Hippocampal formation (tissue), 2 donors: ENCODE results near the gene AVPR2.

Source experiments
- DNase-seq, 2 donors: peaks; one replicate each; lab custom pipeline; 2025; lab: John Stamatoyannopoulos, UW

The AVPR2 gene

GRCh38 chrX:153932220-153932915 lies 27.9 kb downstream of the AVPR2 start:
- no peak for DNase-seq

- no peak for DNase-seq
These were observed 29.3 kb downstream of the AVPR2 start for GRCh38 chrX:153933748-153934147.

GRCh38 chrX:153934148-153934761 lies 29.8 kb downstream of the AVPR2 start:
- DNase-seq, result no peak

- peak; percentile 23 to 50 for DNase-seq
These were observed 30.4 kb downstream of the AVPR2 start, which contains the start of gene NAA10 for GRCh38 chrX:153934762-153935325. TSS of gene NAA10 (minus strand) at chrX:153935037. CDS start at chrX:153934904, 133 bp downstream.

DNA sequence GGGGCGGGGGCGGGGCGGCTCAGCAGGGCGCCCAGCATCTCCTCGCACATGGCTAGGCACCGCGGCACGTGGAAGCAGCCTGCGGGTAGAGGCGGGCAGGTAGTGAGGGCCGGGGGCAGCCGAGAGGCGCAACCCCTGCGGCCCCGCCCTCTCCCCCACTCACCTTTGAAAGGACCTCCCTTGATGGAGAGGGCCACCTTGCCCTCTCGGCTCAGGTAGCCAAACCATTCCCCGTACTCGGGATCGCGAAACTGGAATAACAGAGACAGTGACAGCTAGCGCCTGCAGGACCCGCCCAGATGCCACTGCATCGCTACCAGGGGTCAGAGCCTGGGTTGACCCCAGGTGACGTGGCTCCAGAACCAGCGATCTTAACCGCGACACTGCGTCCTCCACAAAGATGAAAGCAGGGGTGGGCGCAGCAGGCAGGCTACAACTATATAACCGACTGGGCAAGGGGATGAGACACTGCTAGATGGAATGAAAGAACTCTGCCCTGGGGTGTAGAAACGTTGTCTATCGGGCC lies 30.9 kb downstream of the AVPR2 start:
- no peak for DNase-seq

DNA sequence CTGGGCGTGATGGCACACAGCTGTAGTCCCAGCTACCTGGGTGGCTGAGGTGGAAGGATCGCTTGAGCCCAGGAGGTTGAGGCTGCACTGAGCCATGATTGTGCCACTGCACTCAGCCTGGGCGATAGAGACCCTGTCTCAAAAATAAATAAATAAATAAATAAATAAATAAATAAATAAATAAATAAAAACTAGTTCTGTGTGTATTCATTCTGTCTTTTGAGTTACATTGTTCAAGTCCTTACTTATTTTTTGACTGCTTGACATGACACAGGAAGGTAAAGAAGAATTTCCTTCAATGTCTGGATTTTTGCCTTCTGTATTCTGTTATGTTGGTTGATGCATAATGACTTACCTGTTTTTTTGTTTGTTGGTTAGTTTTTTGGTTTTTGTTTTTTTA lies 32.6 kb downstream of the AVPR2 start:
- no peak for DNase-seq

GRCh38 chrX:153938226-153938786 lies 33.8 kb downstream of the AVPR2 start:
- no peak for DNase-seq

GRCh38 chrX:153939573-153939972 lies 35.1 kb downstream of the AVPR2 start:
- no peak for DNase-seq

GRCh38 chrX:153941336-153942252 lies 37.1 kb downstream of the AVPR2 start:
- no peak for DNase-seq

- DNase-seq, result no peak
These were observed 39.8 kb downstream of the AVPR2 start, which contains the start of gene RENBP for GRCh38 chrX:153944140-153944799. TSS of gene RENBP (minus strand) at chrX:153944643. CDS start at chrX:153944610, 33 bp downstream.

GRCh38 chrX:153944800-153945150 lies 40.3 kb downstream of the AVPR2 start:
- DNase-seq, result no peak

GRCh38 chrX:153945956-153946943 lies 41.8 kb downstream of the AVPR2 start:
- DNase-seq, result no peak

- DNase-seq, result peak; percentile 29 to 32
These were observed 42.7 kb downstream of the AVPR2 start for GRCh38 chrX:153947009-153947769.

DNA sequence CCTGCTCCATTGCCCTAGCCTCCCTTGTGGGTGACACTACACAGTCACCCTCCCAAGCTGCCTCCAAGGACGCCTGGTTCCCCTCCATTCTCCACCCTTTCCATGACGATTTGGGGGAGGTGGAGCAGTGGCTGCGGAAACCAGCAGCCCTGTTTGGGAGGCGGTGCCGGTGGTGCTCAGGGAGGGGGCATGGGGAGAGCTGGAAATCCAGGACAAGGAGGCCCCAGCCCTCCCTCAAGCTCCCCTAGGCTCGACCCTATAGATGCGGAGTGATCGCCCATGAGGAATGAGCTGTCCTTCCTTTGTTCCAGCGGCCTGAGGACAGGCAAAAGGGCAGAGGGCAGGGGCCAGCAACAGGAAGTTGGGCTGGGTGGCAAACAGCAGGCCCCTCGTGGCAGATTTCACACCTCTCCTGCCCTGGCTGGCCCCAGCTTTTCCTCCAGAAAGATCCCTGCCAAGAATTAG lies 43.6 kb downstream of the AVPR2 start:
- no peak for DNase-seq

- DNase-seq, result no peak
These were observed 44.7 kb downstream of the AVPR2 start for GRCh38 chrX:153948847-153949805.

DNA sequence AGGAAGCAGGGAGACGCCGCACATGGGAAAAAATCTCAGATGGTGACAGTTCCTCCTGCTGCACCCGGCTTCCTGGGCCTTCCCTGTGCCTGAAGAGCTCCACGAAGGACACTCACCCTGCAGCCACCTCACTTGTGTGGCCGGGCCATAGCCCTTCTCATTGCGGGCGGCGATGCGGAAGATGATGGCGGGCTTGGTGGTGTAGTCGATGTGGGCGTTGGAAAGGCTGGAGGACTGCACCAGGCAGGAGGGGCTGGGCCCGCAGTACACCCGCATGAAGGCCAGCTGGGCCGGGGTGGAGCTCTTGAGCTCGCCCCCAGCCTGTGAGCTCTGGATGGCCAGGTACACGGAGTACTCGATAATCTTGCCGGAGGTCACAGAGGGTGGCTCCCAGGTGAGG lies 45.7 kb downstream of the AVPR2 start:
- no peak for DNase-seq

- DNase-seq, result no peak
These were observed 47.4 kb downstream of the AVPR2 start for GRCh38 chrX:153951683-153952372.
